ENCODE measurements around the gene GDPD5.

The GDPD5 gene

GRCh38 chr11:75527130-75527529 lies 1.4 kb upstream of the GDPD5 start:
- no peak for ATAC-seq
- TF ChIP-seq ZNF70 (CRISPR knock-in tag; IDR thresholded peaks at IDR 0.05) (no peak), GLIS3 (CRISPR knock-in tag; IDR thresholded peaks at IDR 0.05) (no peak), OSR1 (CRISPR knock-in tag; IDR thresholded peaks at IDR 0.05) (no peak), CSDC2 (CRISPR knock-in tag; IDR thresholded peaks at IDR 0.05) (no peak), ZNF8 (CRISPR knock-in tag; IDR thresholded peaks at IDR 0.05) (no peak), ZFP3 (CRISPR knock-in tag; IDR thresholded peaks at IDR 0.05) (no peak), PPARA (CRISPR knock-in tag; IDR thresholded peaks at IDR 0.05; ENCODE audit: borderline replicate concordance) (no peak), ZNF565 (CRISPR knock-in tag; conservative IDR thresholded peaks at IDR 0.05; ENCODE audit: low read depth) (no peak), TSHZ2 (CRISPR knock-in tag; IDR thresholded peaks at IDR 0.05) (no peak), TCF4 (CRISPR knock-in tag; IDR thresholded peaks at IDR 0.05; ENCODE audit: borderline replicate concordance) (no peak), ZC3H10 (CRISPR knock-in tag; IDR thresholded peaks at IDR 0.05) (no peak), RARB (CRISPR knock-in tag; IDR thresholded peaks at IDR 0.05) (no peak), BACH2 (CRISPR knock-in tag; IDR thresholded peaks at IDR 0.05; ENCODE audit: borderline replicate concordance) (no peak), ESRRG (CRISPR knock-in tag; IDR thresholded peaks at IDR 0.05) (no peak), ZFP30 (CRISPR knock-in tag; IDR thresholded peaks at IDR 0.05) (no peak), ISL1 (CRISPR knock-in tag; IDR thresholded peaks at IDR 0.05) (no peak), ARNTL (CRISPR knock-in tag; IDR thresholded peaks at IDR 0.05; ENCODE audit: borderline replicate concordance, low read depth) (no peak)
- TF ChIP-seq, protein P1, sequence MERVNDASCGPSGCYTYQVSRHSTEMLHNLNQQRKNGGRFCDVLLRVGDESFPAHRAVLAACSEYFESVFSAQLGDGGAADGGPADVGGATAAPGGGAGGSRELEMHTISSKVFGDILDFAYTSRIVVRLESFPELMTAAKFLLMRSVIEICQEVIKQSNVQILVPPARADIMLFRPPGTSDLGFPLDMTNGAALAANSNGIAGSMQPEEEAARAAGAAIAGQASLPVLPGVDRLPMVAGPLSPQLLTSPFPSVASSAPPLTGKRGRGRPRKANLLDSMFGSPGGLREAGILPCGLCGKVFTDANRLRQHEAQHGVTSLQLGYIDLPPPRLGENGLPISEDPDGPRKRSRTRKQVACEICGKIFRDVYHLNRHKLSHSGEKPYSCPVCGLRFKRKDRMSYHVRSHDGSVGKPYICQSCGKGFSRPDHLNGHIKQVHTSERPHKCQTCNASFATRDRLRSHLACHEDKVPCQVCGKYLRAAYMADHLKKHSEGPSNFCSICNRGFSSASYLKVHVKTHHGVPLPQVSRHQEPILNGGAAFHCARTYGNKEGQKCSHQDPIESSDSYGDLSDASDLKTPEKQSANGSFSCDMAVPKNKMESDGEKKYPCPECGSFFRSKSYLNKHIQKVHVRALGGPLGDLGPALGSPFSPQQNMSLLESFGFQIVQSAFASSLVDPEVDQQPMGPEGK (CRISPR knock-in tag; IDR thresholded peaks at IDR 0.05; ENCODE audit: borderline replicate concordance) = no peak
- TF ChIP-seq, protein P2, sequence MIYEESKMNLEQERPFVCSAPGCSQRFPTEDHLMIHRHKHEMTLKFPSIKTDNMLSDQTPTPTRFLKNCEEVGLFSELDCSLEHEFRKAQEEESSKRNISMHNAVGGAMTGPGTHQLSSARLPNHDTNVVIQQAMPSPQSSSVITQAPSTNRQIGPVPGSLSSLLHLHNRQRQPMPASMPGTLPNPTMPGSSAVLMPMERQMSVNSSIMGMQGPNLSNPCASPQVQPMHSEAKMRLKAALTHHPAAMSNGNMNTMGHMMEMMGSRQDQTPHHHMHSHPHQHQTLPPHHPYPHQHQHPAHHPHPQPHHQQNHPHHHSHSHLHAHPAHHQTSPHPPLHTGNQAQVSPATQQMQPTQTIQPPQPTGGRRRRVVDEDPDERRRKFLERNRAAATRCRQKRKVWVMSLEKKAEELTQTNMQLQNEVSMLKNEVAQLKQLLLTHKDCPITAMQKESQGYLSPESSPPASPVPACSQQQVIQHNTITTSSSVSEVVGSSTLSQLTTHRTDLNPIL (CRISPR knock-in tag; IDR thresholded peaks at IDR 0.05; ENCODE audit: low read depth) = no peak

DNA sequence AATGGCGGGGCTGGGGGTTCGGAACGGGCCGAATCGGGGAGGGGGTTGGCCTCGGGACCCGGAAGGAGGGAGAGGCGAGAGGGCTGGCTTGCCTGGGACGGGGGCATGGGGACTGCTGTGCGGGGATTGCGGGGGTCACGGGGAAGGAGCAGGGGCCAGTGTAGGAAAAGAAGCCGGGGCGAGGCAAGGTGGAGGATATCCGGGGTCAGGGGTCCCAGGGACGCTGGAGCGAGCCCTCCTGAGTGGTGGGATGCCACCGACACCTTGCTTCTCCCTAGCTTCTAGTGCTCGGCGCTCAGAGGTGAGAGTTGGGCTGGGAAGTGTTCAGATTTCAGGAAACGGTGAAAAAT lies 426 bp upstream of the GDPD5 start:
- peak; percentile 8; the same call in 2 of the 3 replicates for ATAC-seq
- TF ChIP-seq ZFP3 (CRISPR knock-in tag; IDR thresholded peaks at IDR 0.05) = no peak
- TF ChIP-seq CSRNP3 (CRISPR knock-in tag; IDR thresholded peaks at IDR 0.05) = no peak
- TF ChIP-seq PPARA (CRISPR knock-in tag; IDR thresholded peaks at IDR 0.05; ENCODE audit: borderline replicate concordance) = no peak
- no peak for TF ChIP-seq GLIS3 (CRISPR knock-in tag; IDR thresholded peaks at IDR 0.05)
- TF ChIP-seq BACH2 (CRISPR knock-in tag; IDR thresholded peaks at IDR 0.05; ENCODE audit: borderline replicate concordance) = no peak

- no peak for ATAC-seq
- TF ChIP-seq TSHZ2 (CRISPR knock-in tag; IDR thresholded peaks at IDR 0.05) (no peak), SNAI2 (CRISPR knock-in tag; IDR thresholded peaks at IDR 0.05) (no peak), ESRRG (CRISPR knock-in tag; IDR thresholded peaks at IDR 0.05) (no peak), BACH2 (CRISPR knock-in tag; IDR thresholded peaks at IDR 0.05; ENCODE audit: borderline replicate concordance) (no peak), ZFP30 (CRISPR knock-in tag; IDR thresholded peaks at IDR 0.05) (no peak), ZNF565 (CRISPR knock-in tag; conservative IDR thresholded peaks at IDR 0.05; ENCODE audit: low read depth) (no peak), CSDC2 (CRISPR knock-in tag; IDR thresholded peaks at IDR 0.05) (no peak), TOX (CRISPR knock-in tag; IDR thresholded peaks at IDR 0.05; ENCODE audit: borderline replicate concordance) (no peak), ISL1 (CRISPR knock-in tag; IDR thresholded peaks at IDR 0.05) (no peak), PPARA (CRISPR knock-in tag; IDR thresholded peaks at IDR 0.05; ENCODE audit: borderline replicate concordance) (no peak), ZC3H10 (CRISPR knock-in tag; IDR thresholded peaks at IDR 0.05) (no peak), ZNF8 (CRISPR knock-in tag; IDR thresholded peaks at IDR 0.05) (no peak), ZFP3 (CRISPR knock-in tag; IDR thresholded peaks at IDR 0.05) (no peak), OSR1 (CRISPR knock-in tag; IDR thresholded peaks at IDR 0.05) (no peak)
- TF ChIP-seq, protein P3, sequence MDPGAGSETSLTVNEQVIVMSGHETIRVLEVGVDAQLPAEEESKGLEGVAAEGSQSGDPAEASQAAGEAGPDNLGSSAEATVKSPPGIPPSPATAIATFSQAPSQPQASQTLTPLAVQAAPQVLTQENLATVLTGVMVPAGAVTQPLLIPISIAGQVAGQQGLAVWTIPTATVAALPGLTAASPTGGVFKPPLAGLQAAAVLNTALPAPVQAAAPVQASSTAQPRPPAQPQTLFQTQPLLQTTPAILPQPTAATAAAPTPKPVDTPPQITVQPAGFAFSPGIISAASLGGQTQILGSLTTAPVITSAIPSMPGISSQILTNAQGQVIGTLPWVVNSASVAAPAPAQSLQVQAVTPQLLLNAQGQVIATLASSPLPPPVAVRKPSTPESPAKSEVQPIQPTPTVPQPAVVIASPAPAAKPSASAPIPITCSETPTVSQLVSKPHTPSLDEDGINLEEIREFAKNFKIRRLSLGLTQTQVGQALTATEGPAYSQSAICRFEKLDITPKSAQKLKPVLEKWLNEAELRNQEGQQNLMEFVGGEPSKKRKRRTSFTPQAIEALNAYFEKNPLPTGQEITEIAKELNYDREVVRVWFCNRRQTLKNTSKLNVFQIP (CRISPR knock-in tag; IDR thresholded peaks at IDR 0.05; ENCODE audit: borderline replicate concordance, low read depth) = no peak
- TF ChIP-seq, protein P2 (CRISPR knock-in tag; IDR thresholded peaks at IDR 0.05; ENCODE audit: low read depth) = no peak
These were observed 892 bp downstream of the GDPD5 start for GRCh38 chr11:75524665-75525432.
